Stimulated activated naive CD4-positive, alpha-beta T cell treated with Interleukin-2 at 50 U/mL for 16 hours (primary cell): Measurements from ENCODE around the gene TMEM17.
A peak's percentile ranks its signal among the peaks of the same experiment; 100 is the strongest.

Experiments
- DNase-seq: peaks from one replicate; lab custom pipeline; 2025; lab: John Stamatoyannopoulos, UW

The TMEM17 gene

GRCh38 chr2:62472312-62472711 lies 33.7 kb downstream of the TMEM17 start:
- DNase-seq, result no peak

- DNase-seq, result no peak
Observed at GRCh38 chr2:62471816-62472215, 34.2 kb downstream of the TMEM17 start.

DNA sequence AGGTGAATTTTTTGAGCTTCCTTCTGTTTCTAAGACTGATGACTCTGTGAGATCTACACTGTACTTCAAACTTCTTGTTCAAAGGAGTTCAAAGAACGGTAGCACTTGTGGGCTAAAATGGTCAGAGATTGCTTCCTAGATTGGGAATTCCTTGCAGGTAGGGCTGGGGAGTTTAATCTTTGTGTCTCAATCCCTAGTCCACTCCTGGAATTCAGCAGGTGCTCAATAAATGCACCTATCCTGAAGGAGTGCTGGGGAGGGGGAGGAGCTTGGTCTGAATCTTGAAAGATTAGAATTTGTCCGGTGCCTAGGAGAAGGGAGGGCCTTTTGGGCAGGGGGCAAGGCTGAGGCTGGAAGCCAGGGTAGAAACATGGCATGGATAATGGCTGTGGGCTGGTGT lies 34.6 kb downstream of the TMEM17 start:
- no peak for DNase-seq

DNA sequence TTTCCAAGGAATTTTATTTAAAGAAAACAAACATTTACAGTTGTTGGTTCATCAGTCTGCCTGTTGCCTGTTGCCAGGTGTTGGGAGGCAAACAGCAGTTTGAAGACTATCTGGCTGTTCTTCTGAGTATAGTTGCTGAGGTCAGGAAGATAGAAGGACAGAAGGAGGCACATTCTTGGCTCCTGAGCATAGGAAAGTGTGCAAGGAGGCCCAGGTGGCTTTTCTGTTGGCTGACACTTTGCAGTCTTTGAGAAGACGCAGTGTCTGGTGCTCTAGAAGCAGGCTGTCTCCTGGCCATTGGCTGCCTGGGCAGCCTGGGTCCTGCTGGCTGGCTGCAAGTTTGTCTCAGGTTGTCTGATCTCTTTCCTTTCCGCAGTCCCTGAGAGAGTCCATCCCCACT lies 36.4 kb downstream of the TMEM17 start:
- no peak for DNase-seq

GRCh38 chr2:62469114-62469513 lies 36.9 kb downstream of the TMEM17 start:
- no peak for DNase-seq

DNA sequence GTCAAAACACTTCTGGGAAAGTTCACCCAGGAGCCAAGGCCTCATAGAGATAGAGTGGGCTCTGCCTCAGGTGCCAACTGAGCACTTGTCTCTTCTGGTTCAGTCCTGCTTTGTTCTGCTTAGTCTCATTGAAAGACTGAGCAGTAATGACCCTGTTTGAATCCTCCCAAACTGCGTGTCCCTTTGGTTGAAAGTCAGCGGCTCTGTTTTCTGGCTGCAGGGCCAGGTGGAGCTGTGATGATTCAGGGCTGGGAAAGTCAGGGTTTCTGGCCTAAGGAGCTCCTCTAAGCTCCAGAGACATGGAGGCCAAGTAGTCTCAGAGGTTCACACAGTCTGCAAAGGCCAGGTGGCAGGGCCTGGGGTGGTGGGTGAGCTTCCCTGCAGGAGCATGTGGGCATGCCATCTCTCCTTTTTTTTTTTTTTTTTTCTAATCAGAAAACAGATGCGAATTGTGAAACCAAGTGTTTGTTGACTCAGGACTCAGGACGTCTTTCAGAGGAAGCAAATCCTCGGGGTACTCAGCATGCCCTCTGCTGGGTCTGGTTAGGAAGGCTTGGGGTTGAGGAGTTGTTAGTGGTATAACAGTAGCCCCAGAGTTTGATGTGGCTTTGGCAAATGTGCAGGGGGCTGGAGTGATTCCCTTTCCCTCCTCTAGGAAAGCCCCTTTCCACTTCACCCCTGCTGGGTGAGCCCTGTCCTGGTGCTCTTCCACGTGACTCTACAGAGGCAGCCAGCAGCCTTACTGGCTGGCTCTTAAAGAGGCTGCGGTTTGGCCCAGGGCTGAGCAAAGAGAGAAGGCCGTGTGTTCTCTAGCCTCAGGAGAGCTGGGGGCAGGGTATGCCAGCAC lies 38.3 kb downstream of the TMEM17 start:
- no peak for DNase-seq

- no peak for DNase-seq
Observed at GRCh38 chr2:62467100-62467474, 38.9 kb downstream of the TMEM17 start.

- DNase-seq, result no peak
Observed at GRCh38 chr2:62466503-62466854, 39.5 kb downstream of the TMEM17 start.

DNA sequence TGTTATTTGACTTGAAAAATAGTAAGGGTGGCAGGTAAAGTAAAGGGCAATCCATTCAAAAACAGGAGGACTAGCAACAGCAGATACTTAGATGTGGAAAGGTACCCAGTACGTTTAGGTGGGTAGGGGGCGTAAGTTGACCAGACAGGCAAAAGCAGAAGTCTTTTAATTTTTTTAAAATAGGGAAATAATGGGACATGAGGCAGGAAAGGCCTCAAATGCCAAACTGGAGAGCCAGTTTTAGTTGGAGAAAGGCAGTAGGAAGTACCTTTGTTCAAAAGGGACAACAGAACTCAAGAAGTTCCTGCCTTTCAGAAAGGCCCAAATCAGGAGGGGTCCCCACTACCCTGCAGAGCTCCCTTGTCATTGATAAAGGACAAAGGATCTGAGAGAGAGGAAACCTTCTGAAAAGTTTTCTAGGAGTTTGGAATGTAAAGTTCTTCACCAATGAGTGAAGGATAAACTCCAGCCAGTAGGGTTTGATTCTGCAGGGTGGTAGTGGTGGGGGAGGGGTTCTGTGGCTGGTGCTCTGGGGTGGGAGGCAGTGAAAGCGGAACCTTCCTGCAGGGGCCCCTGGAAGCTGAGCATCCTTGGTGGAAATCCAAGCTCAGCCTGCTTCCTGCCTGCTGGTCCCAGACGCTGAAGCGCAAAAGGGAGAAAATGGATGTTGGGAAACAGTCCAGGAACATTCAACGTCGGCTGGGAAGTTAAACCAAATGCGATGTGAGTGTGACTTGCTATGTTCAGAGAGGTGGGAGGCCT lies 40.1 kb downstream of the TMEM17 start:
- no peak for DNase-seq

GRCh38 chr2:62465039-62465740 lies 40.8 kb downstream of the TMEM17 start:
- no peak for DNase-seq

DNA sequence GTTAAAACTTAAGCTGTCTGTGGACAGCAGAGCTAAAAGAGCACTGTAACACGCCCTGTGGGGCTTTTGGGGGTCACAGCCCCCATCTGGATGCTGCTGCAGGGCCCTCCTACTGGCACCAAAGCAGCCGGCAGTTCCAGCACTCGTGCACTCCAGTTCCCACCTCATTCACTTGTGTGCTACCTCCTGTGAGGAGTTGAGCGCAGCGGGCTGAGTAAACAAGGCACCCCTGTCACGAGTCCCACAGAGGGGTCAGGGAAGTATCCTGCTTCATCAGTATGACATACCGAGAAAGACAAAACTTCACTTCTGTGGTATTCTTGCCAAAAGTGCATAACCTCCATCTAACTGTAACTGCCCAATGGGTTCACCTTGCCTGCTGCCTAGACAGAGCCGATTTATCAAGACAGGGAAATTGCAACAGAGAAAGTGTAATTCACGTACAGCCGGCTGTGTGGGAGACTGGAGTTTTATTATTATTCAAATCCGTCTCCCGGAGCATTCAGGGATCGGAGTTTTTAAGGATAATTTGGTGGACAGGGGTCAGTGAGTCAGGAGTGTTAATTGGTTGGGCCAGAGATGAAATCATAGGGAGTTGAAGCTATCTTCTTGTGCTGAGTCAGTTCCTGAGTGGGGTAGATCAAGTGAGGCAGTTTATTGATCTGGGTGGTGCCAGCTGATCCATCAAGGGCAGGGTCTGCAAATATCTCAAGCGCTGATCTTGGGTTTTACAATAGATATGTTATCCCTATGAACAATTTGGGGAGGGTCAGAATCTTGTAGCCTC lies 41.6 kb downstream of the TMEM17 start:
- no peak for DNase-seq

DNA sequence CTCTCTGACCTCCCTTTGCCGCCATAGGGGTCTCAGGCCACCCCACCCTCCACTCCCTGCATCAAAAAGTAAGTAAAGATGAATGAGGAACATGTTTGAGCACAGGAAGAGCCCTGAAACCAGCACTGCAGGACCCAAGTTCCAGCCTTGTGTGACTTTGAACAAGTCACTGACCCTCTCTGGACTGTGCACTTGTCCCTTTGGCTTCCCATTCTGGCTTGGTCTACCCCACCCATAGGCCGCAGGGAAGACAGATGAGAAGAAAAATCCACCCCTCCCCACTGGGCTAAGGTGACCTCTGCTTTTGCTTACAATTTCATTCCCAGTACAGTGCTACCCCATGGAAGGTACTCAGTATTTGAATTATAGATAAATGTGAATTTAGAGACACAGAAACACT lies 43.8 kb downstream of the TMEM17 start:
- DNase-seq, result no peak

DNA sequence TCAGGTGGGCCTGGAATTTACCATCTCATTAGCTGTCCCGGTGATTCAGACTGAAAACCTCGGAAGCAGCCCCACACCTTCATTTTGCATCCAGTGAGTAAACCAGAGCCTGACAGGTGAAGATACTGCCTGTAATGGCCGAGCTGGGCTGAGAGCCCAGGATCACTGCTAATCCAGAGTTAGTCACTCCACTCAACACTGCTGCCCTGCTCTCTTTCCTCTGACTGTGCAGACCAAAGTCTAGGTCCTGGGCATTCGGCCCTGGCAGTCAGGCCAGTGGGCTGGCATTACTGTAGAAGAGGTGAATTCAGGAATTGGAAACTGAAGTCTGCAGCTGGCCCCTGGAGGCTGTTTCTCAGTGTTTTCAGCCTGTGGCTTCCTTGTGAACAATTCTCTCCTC lies 44.3 kb downstream of the TMEM17 start:
- DNase-seq, result no peak

- DNase-seq, result no peak
Observed at GRCh38 chr2:62461017-62461553, 44.9 kb downstream of the TMEM17 start.

GRCh38 chr2:62460175-62460574 lies 45.8 kb downstream of the TMEM17 start:
- DNase-seq, result no peak

DNA sequence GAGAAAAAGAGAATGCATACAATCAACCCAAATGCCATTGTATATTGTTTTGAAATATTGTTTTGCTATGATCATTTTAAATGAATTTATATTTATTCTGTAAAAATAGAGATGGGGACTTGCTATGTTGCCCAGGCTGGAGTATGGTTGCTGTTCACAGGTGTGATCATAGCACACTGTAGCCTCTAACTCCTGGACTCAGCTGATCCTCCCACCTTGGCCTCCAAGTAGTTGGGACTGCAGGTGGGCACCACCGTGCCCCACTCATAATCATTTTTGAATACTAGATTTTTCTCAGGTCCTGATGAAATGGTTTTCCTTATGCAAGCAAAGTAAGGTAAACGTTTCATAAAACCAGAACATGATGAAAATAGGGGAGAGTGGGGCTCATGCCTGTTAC lies 46.3 kb downstream of the TMEM17 start:
- DNase-seq, result no peak

DNA sequence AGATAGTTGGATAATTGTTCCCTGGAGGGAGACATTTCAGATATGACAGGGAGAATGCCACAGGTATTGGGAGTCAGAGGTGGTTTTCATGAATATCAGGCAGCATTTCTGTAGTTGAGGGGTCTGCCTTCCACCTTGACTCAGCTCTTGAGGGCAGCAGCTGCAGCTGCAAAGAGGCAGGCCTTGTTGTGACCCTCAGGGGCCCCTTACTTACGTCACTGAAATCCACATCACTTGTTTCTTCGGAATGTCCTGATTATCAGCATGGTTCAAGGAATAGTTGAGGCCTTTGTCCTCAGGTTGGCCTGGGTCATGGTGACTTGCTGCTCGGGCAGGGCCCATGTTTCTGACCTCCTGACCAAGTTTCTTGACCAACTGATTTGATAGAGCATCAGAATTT lies 46.9 kb downstream of the TMEM17 start:
- DNase-seq, result no peak

DNA sequence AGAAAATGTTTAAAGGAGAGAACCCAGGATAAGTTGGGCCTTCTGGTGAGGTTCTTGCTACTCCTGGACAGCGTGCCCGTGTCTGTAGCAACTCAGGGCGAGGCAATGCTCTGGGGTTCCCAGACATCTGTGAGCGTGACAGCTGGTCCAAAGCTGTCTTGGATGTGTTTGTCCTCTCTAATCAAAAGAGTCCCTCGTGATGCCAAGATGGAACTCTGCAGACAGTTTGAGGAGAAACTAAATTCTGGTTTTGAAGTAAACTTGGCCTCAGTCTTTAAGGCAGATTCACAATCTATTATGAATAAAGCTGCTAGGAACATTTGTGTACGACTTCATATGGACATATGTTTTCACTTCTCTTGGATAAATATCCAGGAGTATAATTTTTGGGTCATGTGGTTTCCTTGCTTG lies 47.3 kb downstream of the TMEM17 start:
- no peak for DNase-seq

DNA sequence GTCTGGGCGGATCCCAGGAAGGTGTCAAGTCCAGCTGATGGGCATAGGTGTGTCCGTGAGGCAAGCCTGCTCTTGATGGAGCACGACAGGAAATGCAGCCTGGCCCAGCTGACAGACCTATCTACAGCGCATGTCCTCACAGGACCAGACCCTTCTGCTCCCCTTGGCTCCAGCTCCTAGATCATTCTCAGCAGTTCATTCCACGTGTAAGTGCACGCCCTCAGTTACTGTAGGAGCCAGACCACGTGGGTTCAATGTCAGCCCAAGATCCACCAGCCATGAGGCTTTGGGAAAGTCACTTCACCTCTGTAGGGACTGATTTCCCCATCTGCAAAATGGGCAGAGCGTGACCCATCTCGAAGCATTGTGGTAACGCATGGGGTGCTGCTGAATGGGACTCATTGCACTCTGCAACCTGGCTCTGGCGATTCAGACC lies 47.8 kb downstream of the TMEM17 start:
- no peak for DNase-seq

GRCh38 chr2:62457556-62457955 lies 48.4 kb downstream of the TMEM17 start:
- no peak for DNase-seq

- peak; percentile 54 for DNase-seq
Observed at GRCh38 chr2:62456721-62457539, 49.1 kb downstream of the TMEM17 start.
